Lower leg skin (tissue), 3 donors: Measurements from ENCODE around the gene PSRC1.

Experiments
- POLR2A ChIP-seq, 2 donors: fragments of 450-650 bp; IDR thresholded peaks; one replicate each; pipeline ENCODE4 v1.6.1; 2016 to 2017; ENCODE audit warnings: antibody characterized with exemption in 2 of 2, mild to moderate bottlenecking in 1 of 2, moderate library complexity in 1 of 2
- TF ChIP-seq, protein P1 (sequence below), 3 donors: fragments of 450-650 bp; IDR thresholded peaks; one replicate each; pipeline ENCODE4 v1.5.1; 2016; ENCODE audit warnings: antibody characterized with exemption in 3 of 3, mild to moderate bottlenecking in 3 of 3, moderate library complexity in 2 of 3

DNA sequence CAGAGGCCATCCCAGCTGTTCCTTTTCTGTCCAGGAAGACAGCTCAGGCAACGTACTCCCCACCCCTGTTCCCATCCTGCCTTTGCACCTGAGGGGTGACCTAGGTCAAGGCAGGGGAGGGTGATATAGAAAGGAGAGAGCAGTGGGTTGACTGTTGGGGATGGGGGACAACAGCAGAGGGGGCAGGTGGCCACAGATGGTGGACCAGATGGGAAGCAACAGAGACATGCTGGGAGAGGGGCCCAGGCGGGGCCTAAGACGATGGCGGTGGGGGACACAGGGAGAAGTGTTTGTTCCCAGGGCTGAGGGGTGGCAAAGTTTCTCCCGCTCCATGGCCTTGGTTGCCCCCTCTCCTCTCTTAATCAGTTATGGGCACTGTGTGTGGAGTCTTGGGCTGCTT, 27.3 kb downstream of the PSRC1 start:
- TF ChIP-seq, protein P1, sequence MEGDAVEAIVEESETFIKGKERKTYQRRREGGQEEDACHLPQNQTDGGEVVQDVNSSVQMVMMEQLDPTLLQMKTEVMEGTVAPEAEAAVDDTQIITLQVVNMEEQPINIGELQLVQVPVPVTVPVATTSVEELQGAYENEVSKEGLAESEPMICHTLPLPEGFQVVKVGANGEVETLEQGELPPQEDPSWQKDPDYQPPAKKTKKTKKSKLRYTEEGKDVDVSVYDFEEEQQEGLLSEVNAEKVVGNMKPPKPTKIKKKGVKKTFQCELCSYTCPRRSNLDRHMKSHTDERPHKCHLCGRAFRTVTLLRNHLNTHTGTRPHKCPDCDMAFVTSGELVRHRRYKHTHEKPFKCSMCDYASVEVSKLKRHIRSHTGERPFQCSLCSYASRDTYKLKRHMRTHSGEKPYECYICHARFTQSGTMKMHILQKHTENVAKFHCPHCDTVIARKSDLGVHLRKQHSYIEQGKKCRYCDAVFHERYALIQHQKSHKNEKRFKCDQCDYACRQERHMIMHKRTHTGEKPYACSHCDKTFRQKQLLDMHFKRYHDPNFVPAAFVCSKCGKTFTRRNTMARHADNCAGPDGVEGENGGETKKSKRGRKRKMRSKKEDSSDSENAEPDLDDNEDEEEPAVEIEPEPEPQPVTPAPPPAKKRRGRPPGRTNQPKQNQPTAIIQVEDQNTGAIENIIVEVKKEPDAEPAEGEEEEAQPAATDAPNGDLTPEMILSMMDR (IDR thresholded peaks at IDR 0.05): no peak
- no peak for TF ChIP-seq POLR2A (IDR thresholded peaks at IDR 0.05)
